ENCODE measurements around the gene SERPINE2. TPM values are rescaled to one million over a fixed set of nuclear protein-coding genes. Genes with fewer than 3 reads are reported as not detected.
A peak's percentile ranks its signal among the peaks of the same experiment; 100 is the strongest.
"Not testable (repeated sequence)": the region's sequence is repeated elsewhere in the genome, so short reads cannot be mapped to it uniquely, and the experiment has no call there.

Gene SERPINE2
- total and polyA plus RNA-seq, 2 donors (not counting 3 experiments of a cell fraction or from before 2014, with no cell fraction given), result 4.0 to 8.8 TPM

- H4K20me1 ChIP-seq (replicated peaks; ENCODE audit: control insufficient read depth, extremely low read depth, insufficient read depth, low read length), result no peaks in the 10 kb centered on the region
- peak overlapping the region; percentile 42 for H2AFZ ChIP-seq (ENCODE audit: low read depth, low read length)
- POLR2A ChIA-PET, result no interaction called here
- no peak overlapping the region for H3K27ac ChIP-seq (ENCODE audit: insufficient read depth, low read depth, low read length)
- FAIRE-seq, result no peak
- peaks cover 2% of the 10 kb centered on the region for H3K4me1 ChIP-seq (ENCODE audit: control insufficient read depth, extremely low read depth, insufficient read depth, low read length)
- no peaks in the 10 kb centered on the region for H3K79me2 ChIP-seq (ENCODE audit: control insufficient read depth, insufficient read depth, low read length)
- dilution Hi-C loops (cut with MboI; ENCODE audit: extremely low pct_ligation_motif_present, low sequenced_read_pairs) (loop anchor here (25.0 kb wide), 1 partner anchor 283 kb away; no protein-coding TSS in a partner anchor), intact Hi-C loops (cut with micrococcal nuclease) (no loop called here)
- H3K36me3 ChIP-seq (ENCODE audit: control insufficient read depth in 2 of 2, extremely low read depth in 1 of 2, insufficient read depth in 2 of 2, low read length in 2 of 2), result no peaks in the 10 kb centered on the region
- no peaks in the 10 kb centered on the region for H3K27me3 ChIP-seq (ENCODE audit: control insufficient read depth in 2 of 2, insufficient read depth in 2 of 2, low read length in 2 of 2)
- no peaks in the 10 kb centered on the region for H3K9me3 ChIP-seq (replicated peaks; ENCODE audit: control insufficient read depth, insufficient read depth, low read length)
- no peak overlapping the region for H3K4me3 ChIP-seq (replicated peaks in 1 of 3; ENCODE audit: insufficient read depth in 1 of 3, low read depth in 1 of 3, low read length in 3 of 3)
- no peaks in the 10 kb centered on the region for H3K9me1 ChIP-seq (replicated peaks; ENCODE audit: control insufficient read depth, extremely low read depth, insufficient read depth, low read length)
- no TSS peak for BruUV-seq (replicated peaks)
- H3K4me2 ChIP-seq (ENCODE audit: insufficient read depth, low read length), result no peak overlapping the region
- DNase-seq (ENCODE audit: low read depth, low spot score), result peak; percentile 20
- H3K9ac ChIP-seq (replicated peaks; ENCODE audit: extremely low read depth, insufficient read depth, low read length), result no peak overlapping the region
- TF ChIP-seq POLR2A (IDR thresholded peaks at IDR 0.05; ENCODE audit: low read depth, low read length) (no peak), EZH2 (IDR thresholded peaks at IDR 0.05; ENCODE audit: borderline replicate concordance, low read depth, low read length, severe bottlenecking) (no peak), POLR2AphosphoS5 (IDR thresholded peaks at IDR 0.05; ENCODE audit: insufficient read depth, low read depth, low read length) (no peak), JUN (IDR thresholded peaks at IDR 0.05; ENCODE audit: borderline replicate concordance, insufficient read depth, insufficient read length, low read depth) (no peak), MYC (IDR thresholded peaks at IDR 0.05; ENCODE audit: low read depth, low read length) (no peak), GATA2 (IDR thresholded peaks at IDR 0.05; ENCODE audit: insufficient read depth, insufficient read length, low read depth, low read length) (no peak)
- TF ChIP-seq, protein P1, sequence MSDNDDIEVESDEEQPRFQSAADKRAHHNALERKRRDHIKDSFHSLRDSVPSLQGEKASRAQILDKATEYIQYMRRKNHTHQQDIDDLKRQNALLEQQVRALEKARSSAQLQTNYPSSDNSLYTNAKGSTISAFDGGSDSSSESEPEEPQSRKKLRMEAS (IDR thresholded peaks at IDR 0.05; ENCODE audit: insufficient read depth, insufficient read length), result no peak
- CTCF ChIA-PET, result interaction anchor here (0.6 to 6.8 kb wide), 6 partner anchors 9 to 1656 kb away, joined by 3 to 73 read pairs (median 6); no protein-coding TSS in a partner anchor
Observed at GRCh38 chr2:224004105-224004695, 34.9 kb downstream of the SERPINE2 start.

DNA sequence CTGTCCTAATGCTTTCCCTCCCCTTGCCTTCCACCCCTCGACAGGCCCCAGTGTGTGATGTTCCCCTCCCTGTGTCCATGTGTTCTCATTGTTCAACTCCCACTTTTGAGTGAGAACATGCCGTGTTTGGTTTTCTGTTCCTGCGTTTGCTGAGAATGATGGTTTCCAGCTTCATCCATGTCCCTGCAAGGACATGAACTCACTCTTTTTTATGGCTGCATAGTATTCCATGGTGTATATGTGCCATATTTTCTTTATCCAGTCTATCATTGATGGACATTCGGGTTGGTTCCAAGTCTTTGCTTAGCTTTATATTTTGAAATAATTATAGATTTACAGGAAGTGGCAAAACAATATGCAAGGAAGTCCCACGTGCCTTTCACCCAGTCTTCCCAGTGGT is 38.4 kb downstream of the SERPINE2 start:
- H3K27ac ChIP-seq (ENCODE audit: insufficient read depth, low read depth, low read length); H3K27me3 ChIP-seq (ENCODE audit: control insufficient read depth in 2 of 2, insufficient read depth in 2 of 2, low read length in 2 of 2); BruUV-seq (replicated peaks); intact Hi-C loops (cut with micrococcal nuclease); DNase-seq (ENCODE audit: low read depth, low spot score); H3K4me1 ChIP-seq (ENCODE audit: control insufficient read depth, extremely low read depth, insufficient read depth, low read length); H3K4me2 ChIP-seq (ENCODE audit: insufficient read depth, low read length); H3K79me2 ChIP-seq (ENCODE audit: control insufficient read depth, insufficient read depth, low read length); H3K9me1 ChIP-seq (replicated peaks; ENCODE audit: control insufficient read depth, extremely low read depth, insufficient read depth, low read length); H4K20me1 ChIP-seq (replicated peaks; ENCODE audit: control insufficient read depth, extremely low read depth, insufficient read depth, low read length); H3K4me3 ChIP-seq (replicated peaks in 1 of 3; ENCODE audit: insufficient read depth in 1 of 3, low read depth in 1 of 3, low read length in 3 of 3); FAIRE-seq; POLR2A ChIA-PET; H3K9ac ChIP-seq (replicated peaks; ENCODE audit: extremely low read depth, insufficient read depth, low read length); H3K9me3 ChIP-seq (replicated peaks; ENCODE audit: control insufficient read depth, insufficient read depth, low read length); H3K36me3 ChIP-seq (ENCODE audit: control insufficient read depth in 2 of 2, extremely low read depth in 1 of 2, insufficient read depth in 2 of 2, low read length in 2 of 2); H2AFZ ChIP-seq (ENCODE audit: low read depth, low read length): not testable (repeated sequence)
- CTCF ChIA-PET, result interaction anchor here (1.0 kb wide), 1 partner anchor 284 kb away, joined by 3 read pairs; no protein-coding TSS in a partner anchor
- dilution Hi-C loops (cut with MboI; ENCODE audit: extremely low pct_ligation_motif_present, low sequenced_read_pairs), result loop anchor here (25.0 kb wide), 1 partner anchor 287 kb away; no protein-coding TSS in a partner anchor

Data from endothelial cell of umbilical vein (primary cell).